HG03045 (cell line): ENCODE results near the gene RASA4.
A peak's percentile ranks its signal among the peaks of the same experiment; 100 is the strongest.
"Not testable (repeated sequence)": the region's sequence is repeated elsewhere in the genome, so short reads cannot be mapped to it uniquely, and the experiment has no call there.

Source experiments
- ATAC-seq: cut with Tn5 transposase; IDR thresholded peaks from one replicate; pipeline ENCODE4 v1.9.1; 2021; ENCODE audit warnings: mild to moderate bottlenecking, moderate library complexity; ENCODE audit not compliant: unreplicated experiment

Gene RASA4

GRCh38 chr7:102616507-102617125 lies at the start of gene RASA4:
TSS of gene RASA4 (minus strand) at chr7:102616756. CDS start at chr7:102616689, 67 bp downstream.
- peak; percentile 69 for ATAC-seq

GRCh38 chr7:102664765-102665164 lies 48.2 kb upstream of the RASA4 start:
- not testable (repeated sequence) for ATAC-seq

GRCh38 chr7:102649924-102650323 lies 33.4 kb upstream of the RASA4 start, which contains the start of gene SPDYE2B:
TSS of gene SPDYE2B (plus strand) at chr7:102650319. CDS start at chr7:102652349, 2,030 bp downstream.
- ATAC-seq: not testable (repeated sequence)

DNA sequence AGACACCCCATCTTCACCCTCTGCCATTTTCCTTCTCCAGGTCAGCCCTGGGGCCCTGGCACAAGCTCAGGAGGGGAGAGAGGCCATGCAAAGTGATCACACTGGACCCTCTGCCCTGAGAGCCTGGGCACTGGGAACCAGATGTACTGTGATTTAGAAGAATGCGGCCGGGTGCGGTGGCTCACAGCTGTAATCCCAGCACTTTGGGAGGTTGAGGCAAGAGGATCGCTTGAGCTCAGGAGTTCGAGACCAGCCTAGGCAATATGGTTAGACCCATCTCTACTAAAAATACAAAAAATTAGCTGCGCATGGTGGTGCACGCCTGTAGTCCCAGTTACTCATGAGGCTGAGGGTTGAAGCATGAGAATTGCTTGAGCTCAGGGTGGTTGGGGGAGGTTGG lies 31.3 kb upstream of the RASA4 start:
- not testable (repeated sequence) for ATAC-seq

DNA sequence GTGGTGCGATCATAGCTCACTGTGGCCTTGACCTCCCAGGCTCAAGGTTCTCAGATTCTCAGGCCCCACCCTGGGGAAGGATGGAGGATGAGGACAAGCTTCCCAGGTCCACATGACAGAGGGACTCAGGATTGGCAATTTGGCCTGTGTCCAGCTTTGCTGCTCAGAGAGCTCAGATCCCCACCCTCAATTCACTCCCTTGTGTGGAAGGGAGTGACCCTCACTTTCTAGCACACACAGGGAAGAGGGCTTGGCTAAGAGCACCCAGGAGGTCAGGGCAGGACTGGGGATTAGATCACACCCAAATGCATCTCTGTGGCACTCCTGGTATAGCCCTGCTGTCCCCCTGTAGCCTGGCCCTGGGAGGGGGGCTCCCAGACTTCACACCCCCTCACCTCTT lies 26.8 kb upstream of the RASA4 start:
- ATAC-seq: not testable (repeated sequence)

DNA sequence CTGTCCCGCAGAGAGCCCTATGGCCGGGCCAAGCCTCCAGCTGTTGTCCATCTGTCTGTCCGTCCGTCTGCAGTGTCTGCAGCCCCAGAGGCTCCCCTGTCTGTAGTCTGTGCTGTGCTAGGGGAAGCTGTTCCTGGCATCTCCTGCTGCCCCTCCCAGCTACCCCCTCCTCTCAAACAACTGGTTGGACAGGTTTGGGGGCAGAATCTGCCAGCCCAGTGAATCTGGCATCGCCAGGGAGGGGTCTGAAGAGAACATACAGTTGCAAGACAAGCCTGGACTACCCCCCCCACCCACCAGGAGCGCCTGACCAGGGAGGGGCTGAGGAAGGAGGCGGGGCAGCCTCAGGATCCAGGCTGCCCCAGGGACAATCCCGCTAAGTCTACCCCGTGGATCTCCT lies 26.1 kb upstream of the RASA4 start, which contains the start of gene UPK3BL1:
TSS of gene UPK3BL1 (minus strand) at position 101 of the 400 bp plus-strand sequence. CDS start at position 51, 50 bp downstream.
- not testable (repeated sequence) for ATAC-seq

DNA sequence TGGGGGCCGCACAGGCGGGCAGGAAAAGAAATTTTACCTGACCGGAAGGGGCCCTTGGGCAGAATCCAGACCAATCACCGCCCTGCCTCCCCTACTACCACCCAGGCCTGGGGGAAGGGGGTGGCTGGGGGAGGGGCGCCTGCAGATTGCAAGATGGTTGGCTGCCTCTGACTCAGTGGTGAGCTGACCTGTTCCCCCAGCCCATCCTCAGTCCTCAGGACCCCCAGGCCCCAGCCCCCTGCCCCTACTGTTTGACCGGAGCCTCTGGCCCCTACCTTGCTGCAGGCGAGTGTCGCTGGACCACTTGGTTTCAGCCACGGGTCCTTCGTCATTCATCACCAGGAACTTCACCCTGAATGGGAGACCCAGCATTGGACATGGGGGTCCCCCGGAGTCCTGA lies 22.3 kb upstream of the RASA4 start:
- peak; percentile 13 for ATAC-seq

GRCh38 chr7:102636956-102637355 lies 20.4 kb upstream of the RASA4 start:
- ATAC-seq: not testable (repeated sequence)

GRCh38 chr7:102635354-102635753 lies 18.8 kb upstream of the RASA4 start:
- not testable (repeated sequence) for ATAC-seq

- not testable (repeated sequence) for ATAC-seq
These were observed 17.7 kb upstream of the RASA4 start for GRCh38 chr7:102634299-102634698.

GRCh38 chr7:102630622-102631021 lies 14.1 kb upstream of the RASA4 start:
- ATAC-seq: not testable (repeated sequence)

- not testable (repeated sequence) for ATAC-seq
These were observed 10.8 kb upstream of the RASA4 start for GRCh38 chr7:102627271-102627904.

GRCh38 chr7:102618122-102618521 lies 1.6 kb upstream of the RASA4 start:
- ATAC-seq: not testable (repeated sequence)

DNA sequence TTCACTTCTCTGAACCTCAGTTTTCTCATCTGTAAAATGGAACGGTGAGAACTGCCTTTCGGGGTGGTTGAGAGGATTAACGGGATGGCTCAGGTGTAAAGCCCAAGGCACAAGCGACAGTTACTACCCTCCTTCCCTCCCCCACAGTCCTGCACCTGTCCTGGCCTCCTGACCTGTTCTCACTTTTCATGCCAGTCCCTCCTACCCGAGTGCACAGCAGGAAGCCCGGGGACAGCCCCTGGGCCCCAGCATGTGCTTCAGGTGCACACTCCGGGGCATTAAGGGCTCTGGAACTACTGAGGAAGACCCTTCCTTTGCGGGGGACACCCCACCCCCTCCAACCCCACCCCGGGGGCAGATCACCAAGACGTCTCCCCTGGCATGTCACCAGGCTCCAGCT lies 626 bp downstream of the RASA4 start:
- ATAC-seq: not testable (repeated sequence)

DNA sequence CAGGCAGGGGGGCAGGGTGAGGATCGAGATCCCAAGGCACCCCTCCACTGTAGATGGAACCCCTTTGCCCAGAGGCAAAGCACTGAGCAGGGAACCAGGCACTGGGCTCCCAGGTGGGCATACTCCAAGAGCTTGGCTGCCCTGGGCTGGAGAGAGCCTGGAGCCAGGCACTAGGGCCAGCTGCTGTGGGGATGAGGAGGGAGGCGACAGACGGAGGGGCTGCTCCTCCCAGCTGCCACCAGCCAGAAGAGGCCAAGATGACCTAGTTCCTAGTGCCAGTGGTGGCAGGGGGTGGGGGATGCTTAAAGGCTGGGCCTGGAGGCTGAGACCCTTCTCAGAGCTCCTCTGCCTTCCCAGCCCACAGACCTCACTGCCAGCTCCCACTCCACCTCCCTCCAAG lies 1.7 kb downstream of the RASA4 start:
- not testable (repeated sequence) for ATAC-seq

DNA sequence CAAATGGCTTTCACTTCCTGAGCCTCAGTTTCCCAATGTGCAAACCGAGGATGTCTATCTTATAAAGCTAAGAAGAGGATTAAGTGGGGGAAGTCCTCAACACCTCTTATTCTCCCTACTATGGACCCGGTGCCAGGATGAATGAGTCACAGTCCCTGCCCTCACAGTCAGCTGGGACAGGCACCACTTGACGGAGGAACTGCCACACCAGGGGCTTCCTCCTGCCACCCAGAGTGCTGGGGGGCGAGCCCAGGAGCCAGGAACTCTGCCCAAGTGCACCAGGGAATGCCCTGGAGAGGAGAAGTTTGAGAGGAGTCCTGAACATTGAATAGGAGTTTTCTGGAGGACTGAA lies 2.2 kb downstream of the RASA4 start:
- ATAC-seq: peak; percentile 21

DNA sequence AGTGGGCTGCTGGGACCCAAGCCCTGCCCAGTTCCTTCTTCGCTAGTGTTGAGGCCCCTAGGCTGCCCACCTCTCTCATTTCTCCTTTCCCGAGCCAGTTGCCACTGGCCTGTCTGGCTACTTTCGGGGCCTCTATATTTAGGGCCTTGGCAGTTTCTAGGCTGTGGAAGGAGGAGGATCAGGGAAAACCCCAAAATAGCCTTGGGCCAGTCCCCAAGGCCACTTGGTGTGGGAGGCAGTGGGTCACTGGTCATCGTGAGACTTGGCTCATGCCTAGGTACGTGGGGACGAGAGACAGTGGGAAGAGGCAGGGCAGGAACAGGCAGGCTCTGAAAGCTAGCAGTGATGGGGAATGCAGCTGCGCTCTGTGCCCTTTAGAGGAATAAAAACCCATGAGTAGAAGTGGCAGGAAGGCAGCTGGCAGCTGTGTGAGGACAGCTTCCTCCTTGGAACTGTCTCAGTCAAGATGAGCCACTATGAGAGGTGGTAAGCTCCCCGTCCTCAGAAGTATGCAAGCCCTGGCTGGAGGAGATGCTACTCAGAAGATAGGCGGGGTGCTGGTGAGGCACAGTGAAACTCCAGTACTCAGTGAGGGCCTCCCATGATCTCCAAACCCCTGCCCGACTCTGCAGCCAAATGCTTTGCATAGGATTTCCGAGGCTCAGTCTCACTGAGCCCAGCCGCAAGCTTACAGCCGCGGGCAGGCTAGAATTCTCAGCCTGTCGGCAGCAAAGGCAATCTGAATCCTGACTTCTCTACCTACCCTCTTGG lies 2.8 kb downstream of the RASA4 start:
- peak; percentile 69 for ATAC-seq

DNA sequence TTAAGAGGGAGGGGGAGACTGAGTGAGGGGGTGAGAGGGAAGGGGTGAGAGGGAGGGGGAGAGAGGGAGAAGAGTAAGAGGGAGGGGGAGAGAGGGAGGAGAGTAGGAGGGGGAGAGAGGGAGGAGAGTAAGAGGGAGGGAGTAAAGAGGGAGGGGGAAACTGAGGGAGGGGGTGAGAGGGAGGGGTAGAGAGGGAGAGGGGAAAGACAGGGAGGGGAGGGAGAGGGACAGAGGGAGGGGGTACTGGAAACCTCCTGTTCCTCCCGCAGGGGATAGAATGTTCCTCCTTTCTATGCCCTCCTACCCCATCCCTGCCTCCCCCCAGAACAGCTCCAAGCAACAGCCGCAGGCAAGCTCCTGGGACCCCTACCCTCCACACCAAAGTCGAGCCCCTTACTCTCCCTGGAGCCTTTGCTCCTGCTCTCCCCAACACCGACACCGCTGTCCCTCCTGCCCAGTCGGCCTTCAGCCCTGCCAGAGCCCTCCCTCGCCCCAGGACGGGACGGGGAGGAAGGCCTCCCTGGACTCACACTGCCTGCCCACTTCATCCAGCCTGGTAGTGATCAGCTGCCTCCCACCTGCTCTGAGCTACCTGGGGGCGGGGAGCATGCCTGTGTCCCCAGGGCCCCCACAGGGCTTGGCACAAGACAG lies 4.8 kb downstream of the RASA4 start:
- not testable (repeated sequence) for ATAC-seq

DNA sequence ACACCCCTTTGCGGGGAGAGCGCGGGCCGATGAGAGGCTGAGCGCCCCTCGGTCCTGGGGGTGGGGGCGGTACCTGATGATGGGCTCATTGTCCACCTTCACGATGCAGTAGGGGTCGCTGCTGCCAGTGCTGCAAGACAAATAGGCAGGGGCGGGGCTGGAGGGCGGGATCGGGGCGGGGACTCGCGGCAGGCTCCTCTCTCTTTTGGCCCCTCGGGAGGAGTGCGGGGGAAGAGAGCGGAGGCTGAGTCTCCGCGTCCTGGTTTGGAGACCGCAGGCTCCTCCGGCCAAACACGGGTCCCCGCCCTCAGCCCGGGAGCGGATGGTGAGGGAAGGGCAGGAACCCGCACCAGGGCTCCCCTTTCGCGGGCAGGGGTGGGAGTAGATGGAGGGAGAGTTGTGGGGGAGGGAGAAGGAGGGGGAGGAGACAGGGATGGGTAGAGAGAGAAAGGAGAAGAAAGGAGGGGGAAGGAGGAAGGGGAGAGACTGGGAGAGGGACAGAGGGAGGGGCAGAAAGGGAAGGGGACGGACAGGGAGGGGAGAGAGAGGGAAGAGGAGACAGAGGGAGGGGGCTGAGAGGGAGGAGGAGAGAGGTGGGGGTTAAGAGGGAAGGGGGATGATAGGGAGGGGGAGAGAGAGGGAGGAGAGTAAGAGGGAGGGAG lies 5.4 kb downstream of the RASA4 start:
- ATAC-seq: peak; percentile 32

- ATAC-seq: not testable (repeated sequence)
These were observed 6.1 kb downstream of the RASA4 start for GRCh38 chr7:102610441-102610840.
